NCI-H1105 treated with DMSO at 0.1 percent for 48 hours (cell line): ENCODE results near the gene OR2J3.
"Not testable (repeated sequence)": the region's sequence is repeated elsewhere in the genome, so short reads cannot be mapped to it uniquely, and the experiment has no call there.

Experiments
- DNase-seq: peaks from one replicate; lab custom pipeline; 2025; lab: John Stamatoyannopoulos, UW

The OR2J3 gene

GRCh38 chr6:29107758-29108157 is at the start of gene OR2J3:
TSS of gene OR2J3 (plus strand) at chr6:29108058. CDS start at chr6:29111891, 3,833 bp downstream.
- no peak for DNase-seq

GRCh38 chr6:29071831-29072723 is 35.8 kb upstream of the OR2J3 start:
- peak; percentile 25 for DNase-seq

- no peak for DNase-seq
Observed at GRCh38 chr6:29079203-29079602, 28.7 kb upstream of the OR2J3 start.

GRCh38 chr6:29081312-29081711 is 26.5 kb upstream of the OR2J3 start:
- DNase-seq, result no peak

- no peak for DNase-seq
Observed at GRCh38 chr6:29082457-29082856, 25.4 kb upstream of the OR2J3 start.

GRCh38 chr6:29087213-29087612 is 20.6 kb upstream of the OR2J3 start, which contains the start of gene OR2B3:
TSS of gene OR2B3 (minus strand) at chr6:29087313. CDS start at chr6:29087248, 65 bp downstream.
- no peak for DNase-seq

GRCh38 chr6:29092957-29093356 is 14.9 kb upstream of the OR2J3 start:
- no peak for DNase-seq

GRCh38 chr6:29097803-29098202 is 10.1 kb upstream of the OR2J3 start:
- DNase-seq, result no peak

- DNase-seq, result no peak
Observed at GRCh38 chr6:29099190-29099589, 8.7 kb upstream of the OR2J3 start, which contains the start of gene OR2J1. TSS of gene OR2J1 (plus strand) at chr6:29099490. CDS start at chr6:29100943, 1,453 bp downstream.

- no peak for DNase-seq
Observed at GRCh38 chr6:29112135-29112534, 4.3 kb downstream of the OR2J3 start.

- not testable (repeated sequence) for DNase-seq
Observed at GRCh38 chr6:29114964-29115363, 7.1 kb downstream of the OR2J3 start.

GRCh38 chr6:29129326-29130012 is 21.6 kb downstream of the OR2J3 start:
- DNase-seq, result no peak

- DNase-seq, result no peak
Observed at GRCh38 chr6:29130644-29131043, 22.8 kb downstream of the OR2J3 start.

- no peak for DNase-seq
Observed at GRCh38 chr6:29131691-29132090, 23.8 kb downstream of the OR2J3 start.

GRCh38 chr6:29137724-29138123 is 29.9 kb downstream of the OR2J3 start:
- no peak for DNase-seq

GRCh38 chr6:29141606-29142005 is 33.7 kb downstream of the OR2J3 start:
- no peak for DNase-seq

GRCh38 chr6:29142309-29142708 is 34.5 kb downstream of the OR2J3 start:
- no peak for DNase-seq

- DNase-seq, result no peak
Observed at GRCh38 chr6:29146179-29146578, 38.3 kb downstream of the OR2J3 start.

- no peak for DNase-seq
Observed at GRCh38 chr6:29147074-29147473, 39.2 kb downstream of the OR2J3 start.

GRCh38 chr6:29149444-29149843 is 41.6 kb downstream of the OR2J3 start:
- DNase-seq, result not testable (repeated sequence)

GRCh38 chr6:29153083-29153482 is 45.2 kb downstream of the OR2J3 start:
- no peak for DNase-seq

- not testable (repeated sequence) for DNase-seq
Observed at GRCh38 chr6:29155182-29155581, 47.3 kb downstream of the OR2J3 start.

- DNase-seq, result not testable (repeated sequence)
Observed at GRCh38 chr6:29159922-29160321, 52.1 kb downstream of the OR2J3 start.
